DND-41 (cell line): ENCODE results near the gene SSR1.

Experiments used
- EZH2 ChIP-seq: IDR thresholded peaks from 3 replicates; pipeline ENCODE4 v1.6.1; 2012; ENCODE audit warnings: borderline replicate concordance, low read depth, mild to moderate bottlenecking, moderate library complexity, low read length, inconsistent platforms; ENCODE audit not compliant: severe bottlenecking
- TF ChIP-seq, protein P1 (sequence below): IDR thresholded peaks from 2 replicates; pipeline ENCODE4 v1.5.1; 2012; ENCODE audit warnings: borderline replicate concordance, low read length, moderate library complexity, mild to moderate bottlenecking; ENCODE audit not compliant: poor library complexity, severe bottlenecking; ENCODE audit errors: extremely low read depth

DNA sequence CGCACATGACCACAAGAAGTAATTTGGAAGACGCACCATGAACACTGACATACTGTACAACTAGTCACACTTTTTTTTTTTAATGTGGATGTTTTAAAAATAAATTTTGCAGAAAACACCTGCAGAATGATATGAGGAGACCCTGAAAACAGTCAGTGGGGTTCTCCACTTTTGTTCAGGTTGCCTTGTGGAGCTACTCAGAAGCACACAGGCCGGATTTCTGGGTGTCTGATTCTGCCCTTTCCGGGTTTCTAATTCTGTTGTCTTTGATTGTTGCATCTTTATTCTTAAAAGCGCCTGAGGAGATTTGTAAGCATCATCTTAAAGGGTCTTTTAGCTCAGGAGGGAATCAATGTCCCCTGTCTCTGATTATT lies 74.5 kb downstream of the SSR1 start:
- TF ChIP-seq, protein P1, sequence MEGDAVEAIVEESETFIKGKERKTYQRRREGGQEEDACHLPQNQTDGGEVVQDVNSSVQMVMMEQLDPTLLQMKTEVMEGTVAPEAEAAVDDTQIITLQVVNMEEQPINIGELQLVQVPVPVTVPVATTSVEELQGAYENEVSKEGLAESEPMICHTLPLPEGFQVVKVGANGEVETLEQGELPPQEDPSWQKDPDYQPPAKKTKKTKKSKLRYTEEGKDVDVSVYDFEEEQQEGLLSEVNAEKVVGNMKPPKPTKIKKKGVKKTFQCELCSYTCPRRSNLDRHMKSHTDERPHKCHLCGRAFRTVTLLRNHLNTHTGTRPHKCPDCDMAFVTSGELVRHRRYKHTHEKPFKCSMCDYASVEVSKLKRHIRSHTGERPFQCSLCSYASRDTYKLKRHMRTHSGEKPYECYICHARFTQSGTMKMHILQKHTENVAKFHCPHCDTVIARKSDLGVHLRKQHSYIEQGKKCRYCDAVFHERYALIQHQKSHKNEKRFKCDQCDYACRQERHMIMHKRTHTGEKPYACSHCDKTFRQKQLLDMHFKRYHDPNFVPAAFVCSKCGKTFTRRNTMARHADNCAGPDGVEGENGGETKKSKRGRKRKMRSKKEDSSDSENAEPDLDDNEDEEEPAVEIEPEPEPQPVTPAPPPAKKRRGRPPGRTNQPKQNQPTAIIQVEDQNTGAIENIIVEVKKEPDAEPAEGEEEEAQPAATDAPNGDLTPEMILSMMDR, result no peak
- TF ChIP-seq EZH2, result no peak
